HepG2 (cell line): ENCODE results near the gene RELL1. TPM values are rescaled to one million over a fixed set of nuclear protein-coding genes. Genes with fewer than 3 reads are reported as not detected.

Source experiments
- ATAC-seq: fragments of 200-7000 bp; cut with Tn5 transposase; 3 replicates; pipeline ENCODE4 v1.9.1; 2020; ENCODE audit warnings: mild to moderate bottlenecking, moderate library complexity
- BruUV-seq: library from RNA; stranded (reverse); fragments of 400-500 nt; replicated peaks from 2 replicates; lab custom pipeline; 2021; lab: Mats Ljungman, UMichigan
- CTCF ChIA-PET: fragments of 300-600 bp; formaldehyde crosslinking; extraction: SDS; loops from one replicate; lab custom pipeline; 2021; ENCODE audit warnings: low total read pairs, inconsistent platforms, low intra/inter-chr PET ratio; lab: Yijun Ruan, JAX
- POLR2A ChIA-PET: fragments of 350-600 bp; sonication (Branson Sonifier 250); formaldehyde crosslinking; loops from one replicate; lab custom pipeline; 2020; ENCODE audit warnings: antibody characterized with exemption, inconsistent platforms; lab: Yijun Ruan, JAX
- DNase-seq: peaks from one replicate; pipeline ENCODE4 v3.0.0-alpha.2; 2015; ENCODE audit warnings: low spot score
- FAIRE-seq: peaks from 3 replicates; lab custom pipeline; 2011; peaks lifted over from hg19 to GRCh38; lab: Jason Lieb, UNC
- H2AFZ ChIP-seq: one replicate; pipeline ENCODE4 v1.6.1; 2011; ENCODE audit warnings: low read length, inconsistent platforms
- H3K27ac ChIP-seq: fragments of 300-600 bp; 3 replicates; pipeline ENCODE4 v1.8.0; 2011; ENCODE audit warnings: mixed run types, mild to moderate bottlenecking, mixed read lengths, low read length, inconsistent platforms; ENCODE audit not compliant: insufficient read depth; ENCODE audit errors: extremely low read length
- H3K27me3 ChIP-seq, 2 experiments: fragments of 200-600 bp in 1 of 2; 2 replicates in 1 of 2; 3 replicates in 1 of 2; pipeline versions ENCODE4 v1.6.0 to v1.8.0; 2011; ENCODE audit warnings: low read length in 2 of 2, mild to moderate bottlenecking in 2 of 2, moderate library complexity in 2 of 2, inconsistent platforms in 1 of 2; ENCODE audit not compliant: insufficient read depth in 2 of 2, control insufficient read depth in 1 of 2
- H3K36me3 ChIP-seq, 2 experiments: fragments of 200-600 bp in 1 of 2; replicated peaks in 1 of 2; 2 replicates in 1 of 2; 3 replicates in 1 of 2; pipeline versions ENCODE4 v1.5.1 to v1.8.0; 2011; ENCODE audit warnings: low read length in 2 of 2, inconsistent platforms in 1 of 2; ENCODE audit not compliant: insufficient read depth in 2 of 2, control insufficient read depth in 1 of 2
- H3K4me1 ChIP-seq: 2 replicates; pipeline ENCODE4 v1.5.1; 2012; ENCODE audit warnings: low read length, inconsistent platforms; ENCODE audit not compliant: insufficient read depth
- H3K4me2 ChIP-seq: 2 replicates; pipeline ENCODE4 v1.6.0; 2011; ENCODE audit warnings: low read depth, low read length, inconsistent platforms
- H3K4me3 ChIP-seq, 3 experiments: fragments of 200-600 bp in 1 of 3; sonication (generic), shearing (Covaris generic) in 1 of 3; replicated peaks in 1 of 3; 2 replicates each; pipeline ENCODE4 v1.5.1; 2011 to 2016; ENCODE audit warnings: low read length in 3 of 3, inconsistent platforms in 2 of 3, low read depth in 2 of 3, mild to moderate bottlenecking in 2 of 3, control low read depth in 1 of 3, mixed read lengths in 1 of 3; ENCODE audit not compliant: insufficient read depth in 1 of 3
- H3K79me2 ChIP-seq: one replicate; pipeline ENCODE4 v1.6.1; 2011; ENCODE audit warnings: low read length, inconsistent platforms; ENCODE audit not compliant: insufficient read depth
- H3K9ac ChIP-seq: 2 replicates; pipeline ENCODE4 v1.6.0; 2011; ENCODE audit warnings: mild to moderate bottlenecking, low read depth, low read length, inconsistent platforms; ENCODE audit not compliant: insufficient read depth
- H3K9me3 ChIP-seq: 2 replicates; pipeline ENCODE4 v1.5.1; 2012; ENCODE audit warnings: mild to moderate bottlenecking, low read length
- H4K20me1 ChIP-seq: 2 replicates; pipeline ENCODE4 v1.6.0; 2011; ENCODE audit warnings: inconsistent platforms, mild to moderate bottlenecking, low read length, moderate library complexity; ENCODE audit not compliant: insufficient read depth
- DPF2 ChIP-seq: sonication (generic); formaldehyde crosslinking; IDR thresholded peaks from 2 replicates; pipeline ENCODE4 v1.4.0; 2020; ENCODE audit warnings: mild to moderate bottlenecking, low read depth, missing genetic modification reagents, borderline replicate concordance
- JUND ChIP-seq: sonication (generic); formaldehyde crosslinking; IDR thresholded peaks from 2 replicates; pipeline ENCODE4 v1.8.0; 2022; ENCODE audit warnings: mild to moderate bottlenecking, missing genetic modification reagents
- KDM6A ChIP-seq: IDR thresholded peaks from 2 replicates; pipeline ENCODE4 v1.6.1; 2016; ENCODE audit warnings: low read depth
- MTF2 ChIP-seq: sonication (generic); formaldehyde crosslinking; IDR thresholded peaks from 2 replicates; pipeline ENCODE4 v1.5.0; 2020; ENCODE audit warnings: missing genetic modification reagents, borderline replicate concordance
- NFRKB ChIP-seq: fragments of 450-650 bp; IDR thresholded peaks from 2 replicates; pipeline ENCODE4 v1.6.1; 2017
- NR3C1 ChIP-seq: sonication (generic); formaldehyde crosslinking; IDR thresholded peaks from 2 replicates; pipeline ENCODE4 v1.4.0; 2020; ENCODE audit warnings: missing genetic modification reagents
- SMARCE1 ChIP-seq: fragments of 450-650 bp; IDR thresholded peaks from 2 replicates; pipeline ENCODE4 v1.6.1; 2017; ENCODE audit warnings: borderline replicate concordance
- SOX6 ChIP-seq, 2 experiments: fragments of 450-650 bp in 1 of 2; sonication (generic) in 1 of 2; formaldehyde crosslinking in 1 of 2; IDR thresholded peaks; 2 replicates each; pipeline versions ENCODE4 v1.4.0 to v1.6.1; 2017 to 2020; ENCODE audit warnings: antibody characterized with exemption in 1 of 2, mild to moderate bottlenecking in 1 of 2, missing genetic modification reagents in 1 of 2
- ZBTB42 ChIP-seq: sonication (generic); formaldehyde crosslinking; IDR thresholded peaks from 2 replicates; pipeline ENCODE4 v1.5.0; 2020; ENCODE audit warnings: mild to moderate bottlenecking, missing genetic modification reagents
- WGBS: methylation state at CpG from one replicate; pipeline ENCODE4 v1.1.6; 2017; ENCODE audit warnings: low lambda C conversion rate; 5-methylcytosine and 5-hydroxymethylcytosine counted together
- in situ Hi-C: cut with HindIII; loops from 2 replicates; pipeline ENCODE4 v1.10.0; 2017; ENCODE audit warnings: low pct_unique_long_range_greater_than_20kb; ENCODE audit not compliant: extremely low pct_ligation_motif_present
- intact Hi-C: fragments of 100-400 bp; cut with micrococcal nuclease; formaldehyde crosslinking; loops from one replicate; pipeline ENCODE4 v1.10.0; 2022; ENCODE audit not compliant: unreplicated experiment
- polyA plus RNA-seq, 8 experiments: library from polyadenylated mRNA; depleted of rRNA in 3 of 8; stranded (reverse) in 7 of 8; unstranded in 1 of 8; fragments of >200 nt; fragmentation: Illumina TruSeq in 4 of 8; extraction: Trizol in 4 of 8; gene quantifications; 2 replicates each; pipeline versions ENCODE4 v1.2.1 to v1.2.3, GENCODE V29; 2011 to 2016; ENCODE audit warnings: low read depth in 4 of 8, missing spikeins in 1 of 8, mixed read lengths in 1 of 8; ENCODE audit not compliant: insufficient read depth in 1 of 8
- total RNA-seq, 5 experiments: library from RNA; depleted of rRNA; stranded (reverse); fragments of >200 nt; fragmentation: Illumina TruSeq; extraction: Trizol; gene quantifications; 2 replicates each; pipeline ENCODE4 v1.2.3, GENCODE V29; 2016; ENCODE audit warnings: low read depth in 1 of 5
- TF ChIP-seq, protein P1 (sequence below): sonication (generic); formaldehyde crosslinking; conservative IDR thresholded peaks from 2 replicates; pipeline ENCODE4 v1.4.0; 2020; ENCODE audit warnings: missing genetic modification reagents

The RELL1 gene
- total and polyA plus RNA-seq, 2 of the 13 experiments (the other 11 are each of a cell fraction or from before 2014, with no cell fraction given) = 8.4 to 58.4 TPM

DNA sequence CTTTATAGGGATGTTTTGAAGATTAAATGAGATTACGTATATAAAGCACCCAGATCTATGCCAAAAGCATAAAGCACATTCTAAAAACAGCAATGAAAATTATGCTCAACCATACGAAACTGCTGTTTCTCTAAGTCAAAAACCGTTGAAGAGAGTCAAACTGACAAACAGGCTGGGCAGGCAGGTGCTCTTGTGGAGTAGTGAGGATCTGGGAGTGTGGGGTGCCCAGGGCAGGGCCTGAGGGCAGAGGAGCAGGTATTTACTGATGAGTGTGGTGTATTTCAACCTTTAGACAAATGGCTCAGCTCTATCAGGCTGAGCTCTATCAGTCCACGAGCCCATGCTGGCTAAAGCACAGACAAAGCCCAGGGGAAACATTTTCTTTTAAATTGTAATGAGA, 40.4 kb downstream of the RELL1 start:
- CTCF ChIA-PET = no interaction called here
- Histone ChIP-seq H3K9me3 (no peaks in the 10 kb centered on the region), H3K27ac (no peak overlapping the region), H3K36me3 (peaks cover 2 to 25% of the 10 kb centered on the region in 2 experiments), H3K4me1 (peaks cover 50% of the 10 kb centered on the region), H3K79me2 (peaks cover 6% of the 10 kb centered on the region), H2AFZ (no peak overlapping the region), H3K4me3 (no peak overlapping the region), H3K4me2 (no peak overlapping the region), H4K20me1 (no peaks in the 10 kb centered on the region), H3K27me3 (no peaks in the 10 kb centered on the region), H3K9ac (no peak overlapping the region)
- ATAC-seq (no peak), DNase-seq (no peak), FAIRE-seq (no peak)
- BruUV-seq = no TSS peak
- in situ Hi-C loops = no loop called here
- POLR2A ChIA-PET = interaction anchor here (3.3 kb wide), 1 partner anchor 17 kb away, joined by 28 read pairs; no protein-coding TSS in a partner anchor
- 99% methylated on average over 4 of the region's 4 CpGs for WGBS
- intact Hi-C loops = loop anchor here (5.0 kb wide), 2 partner anchors 37 to 82 kb away; no protein-coding TSS in a partner anchor
- TF ChIP-seq DPF2 (CRISPR knock-in tag) = no peak
- TF ChIP-seq MTF2 (CRISPR knock-in tag) = no peak
- no peak for TF ChIP-seq NFRKB
- TF ChIP-seq SOX6 (IDR thresholded peaks at IDR 0.05) = no peak
- TF ChIP-seq SOX6 (CRISPR knock-in tag; IDR thresholded peaks at IDR 0.05) = no peak
- no peak for TF ChIP-seq ZBTB42 (CRISPR knock-in tag)
- no peak for TF ChIP-seq KDM6A (CRISPR knock-in tag)
- TF ChIP-seq, protein P1, sequence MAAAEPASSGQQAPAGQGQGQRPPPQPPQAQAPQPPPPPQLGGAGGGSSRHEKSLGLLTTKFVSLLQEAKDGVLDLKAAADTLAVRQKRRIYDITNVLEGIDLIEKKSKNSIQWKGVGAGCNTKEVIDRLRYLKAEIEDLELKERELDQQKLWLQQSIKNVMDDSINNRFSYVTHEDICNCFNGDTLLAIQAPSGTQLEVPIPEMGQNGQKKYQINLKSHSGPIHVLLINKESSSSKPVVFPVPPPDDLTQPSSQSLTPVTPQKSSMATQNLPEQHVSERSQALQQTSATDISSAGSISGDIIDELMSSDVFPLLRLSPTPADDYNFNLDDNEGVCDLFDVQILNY (CRISPR knock-in tag) = no peak
- no peak for TF ChIP-seq JUND (CRISPR knock-in tag)
- TF ChIP-seq SMARCE1 = no peak
- no peak for TF ChIP-seq NR3C1
